GM19328 (cell line): ENCODE measurements around the gene CYP4F11.
"Not testable (repeated sequence)": the region's sequence is repeated elsewhere in the genome, so short reads cannot be mapped to it uniquely, and the experiment has no call there.

ENCODE experiments used
- ATAC-seq: cut with Tn5 transposase; IDR thresholded peaks from one replicate; pipeline ENCODE4 v1.9.1; 2021; ENCODE audit warnings: mild to moderate bottlenecking, moderate library complexity; ENCODE audit not compliant: unreplicated experiment

Gene CYP4F11

GRCh38 chr19:15926484-15926883 is 7.8 kb downstream of the CYP4F11 start:
- ATAC-seq = no peak

DNA sequence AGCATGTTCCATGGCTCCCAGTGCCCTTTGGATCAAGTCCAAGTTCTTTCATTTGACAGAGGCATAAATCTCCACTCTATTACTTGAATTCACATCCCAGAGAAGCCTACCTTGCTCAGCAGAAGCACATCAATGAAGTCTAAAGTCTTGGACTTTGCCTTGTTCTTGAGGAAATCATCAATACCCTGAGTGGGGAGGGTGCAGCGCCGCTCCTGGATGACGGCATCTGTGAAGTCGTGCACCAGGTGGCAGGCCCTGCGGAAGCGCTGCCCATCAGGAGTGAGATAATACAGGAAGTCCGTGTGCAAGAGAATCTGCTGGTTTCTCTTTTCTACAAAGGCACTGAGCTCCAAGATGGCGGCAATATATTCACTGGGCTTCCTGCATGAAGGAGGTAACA is 10.6 kb downstream of the CYP4F11 start:
- ATAC-seq = no peak

GRCh38 chr19:15922021-15922420 is 12.3 kb downstream of the CYP4F11 start:
- ATAC-seq = no peak

GRCh38 chr19:15919243-15919642 is 15.1 kb downstream of the CYP4F11 start:
- no peak for ATAC-seq

- ATAC-seq = no peak
These were observed 19.2 kb downstream of the CYP4F11 start for GRCh38 chr19:15915109-15915508.

- ATAC-seq = no peak
These were observed 20.5 kb downstream of the CYP4F11 start for GRCh38 chr19:15913830-15914229.

DNA sequence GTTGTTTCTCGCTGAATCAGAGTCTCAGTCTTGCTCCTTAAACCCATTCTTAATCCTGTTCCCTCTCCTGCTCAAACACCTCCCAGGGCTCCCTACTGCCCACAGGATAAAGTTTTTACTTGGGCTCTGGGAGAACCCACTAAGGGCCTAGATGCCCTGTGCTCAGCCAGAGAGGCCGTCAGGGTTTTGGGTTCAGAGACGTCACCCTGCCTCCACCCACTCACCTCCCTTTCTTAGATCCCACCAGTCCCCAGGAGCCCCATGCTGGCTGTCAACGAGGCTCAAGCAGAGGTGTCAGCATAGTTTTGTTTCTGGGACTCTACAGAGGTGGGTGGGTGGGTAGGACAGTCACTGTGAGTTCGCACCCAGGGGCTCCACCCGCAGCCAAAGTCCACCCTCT is 20.9 kb downstream of the CYP4F11 start:
- no peak for ATAC-seq

- ATAC-seq = no peak
These were observed 22.6 kb downstream of the CYP4F11 start for GRCh38 chr19:15911599-15912235.

GRCh38 chr19:15905026-15905425 is 29.3 kb downstream of the CYP4F11 start:
- ATAC-seq = no peak

DNA sequence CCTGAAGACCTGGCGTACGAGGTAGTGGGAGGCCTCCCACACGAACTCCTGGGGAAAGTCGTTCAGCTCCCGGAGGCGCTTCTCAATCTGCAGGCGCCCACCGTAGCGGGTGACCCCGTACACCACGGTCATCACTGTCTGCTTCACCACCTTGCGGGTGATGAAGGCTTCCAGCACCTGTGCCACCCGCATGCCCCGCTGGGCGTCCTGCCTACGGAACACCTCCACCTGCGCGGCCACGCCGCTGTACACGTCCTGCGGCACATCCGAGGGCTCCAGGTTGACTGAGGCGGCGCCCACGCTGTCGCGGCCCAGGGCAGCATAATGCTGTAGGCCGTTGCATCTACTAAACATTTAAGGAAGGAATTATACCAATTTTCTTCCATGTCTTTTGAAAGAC is 31.4 kb downstream of the CYP4F11 start:
- ATAC-seq = not testable (repeated sequence)

- ATAC-seq = no peak
These were observed 32.1 kb downstream of the CYP4F11 start for GRCh38 chr19:15902254-15902653.

- no peak for ATAC-seq
These were observed 33.8 kb downstream of the CYP4F11 start for GRCh38 chr19:15900504-15900903.

DNA sequence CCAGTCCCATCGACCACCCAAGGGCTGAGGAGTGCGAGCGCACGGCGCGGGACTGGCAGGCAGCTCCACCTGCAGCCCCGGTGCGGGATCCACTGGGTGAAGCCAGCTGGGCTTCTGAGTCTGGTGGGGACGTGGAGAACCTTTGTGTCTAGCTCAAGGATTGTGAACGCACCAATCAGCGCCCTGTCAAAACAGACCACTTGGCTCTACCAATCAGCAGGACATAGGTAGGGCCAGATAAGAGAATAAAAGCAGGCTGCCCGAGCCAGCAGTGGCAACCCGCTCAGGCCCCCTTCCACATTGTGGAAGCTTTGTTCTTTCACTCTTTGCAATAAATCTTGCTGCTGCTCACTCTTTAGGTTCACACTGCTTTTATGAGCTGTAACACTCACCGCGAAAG is 34.3 kb downstream of the CYP4F11 start:
- not testable (repeated sequence) for ATAC-seq

DNA sequence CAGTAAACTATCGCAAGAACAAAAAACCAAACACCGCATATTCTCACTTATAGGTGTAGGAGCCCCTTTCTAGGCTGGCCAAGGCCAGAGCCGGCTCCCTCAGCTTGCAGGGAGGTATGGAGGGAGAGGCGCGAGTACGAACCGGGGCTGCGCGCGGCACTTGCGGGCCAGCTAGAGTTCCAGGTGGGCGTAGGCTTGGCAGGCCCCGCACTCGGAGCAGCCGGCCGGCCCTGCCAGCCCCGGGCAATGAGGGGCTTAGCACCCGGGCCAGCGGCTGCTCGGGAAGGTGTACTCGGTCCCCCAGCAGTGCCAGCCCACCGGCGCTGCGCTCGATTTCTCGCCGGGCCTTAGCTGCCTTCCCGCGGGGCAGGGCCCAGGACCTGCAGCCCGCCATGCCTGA is 34.8 kb downstream of the CYP4F11 start:
- ATAC-seq = not testable (repeated sequence)

GRCh38 chr19:15897738-15898276 is 36.5 kb downstream of the CYP4F11 start, which contains the start of gene CYP4F2:
Gene CYP4F2 (minus strand): TSS chr19:15898074. CDS start chr19:15897611, 463 bp downstream.
- no peak for ATAC-seq

- no peak for ATAC-seq
These were observed 37.1 kb downstream of the CYP4F11 start for GRCh38 chr19:15897026-15897737.

GRCh38 chr19:15895876-15896430 is 38.4 kb downstream of the CYP4F11 start:
- ATAC-seq = no peak

DNA sequence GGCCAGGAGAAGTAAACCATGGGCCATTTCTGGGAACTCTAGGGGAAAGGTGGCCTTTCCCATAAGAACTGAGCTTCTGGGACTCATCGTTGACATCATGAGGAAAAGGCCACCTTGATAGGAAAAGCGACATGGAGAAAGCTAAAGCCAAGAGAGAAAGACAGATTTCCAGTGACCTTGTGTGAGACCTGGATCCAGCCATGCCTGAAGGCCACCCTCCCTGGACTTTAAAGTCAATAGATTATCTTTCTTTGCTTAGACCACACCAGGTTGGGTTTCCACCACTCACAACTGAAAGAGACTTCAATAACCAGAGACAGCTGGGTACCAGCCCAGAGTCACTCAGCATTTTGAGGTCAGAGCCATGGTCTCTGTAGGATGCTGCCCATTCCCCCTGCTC is 40.0 kb downstream of the CYP4F11 start:
- ATAC-seq = no peak

GRCh38 chr19:15893477-15893876 is 40.9 kb downstream of the CYP4F11 start:
- no peak for ATAC-seq

GRCh38 chr19:15892012-15892411 is 42.3 kb downstream of the CYP4F11 start:
- ATAC-seq = no peak

GRCh38 chr19:15891434-15891833 is 42.9 kb downstream of the CYP4F11 start:
- no peak for ATAC-seq

DNA sequence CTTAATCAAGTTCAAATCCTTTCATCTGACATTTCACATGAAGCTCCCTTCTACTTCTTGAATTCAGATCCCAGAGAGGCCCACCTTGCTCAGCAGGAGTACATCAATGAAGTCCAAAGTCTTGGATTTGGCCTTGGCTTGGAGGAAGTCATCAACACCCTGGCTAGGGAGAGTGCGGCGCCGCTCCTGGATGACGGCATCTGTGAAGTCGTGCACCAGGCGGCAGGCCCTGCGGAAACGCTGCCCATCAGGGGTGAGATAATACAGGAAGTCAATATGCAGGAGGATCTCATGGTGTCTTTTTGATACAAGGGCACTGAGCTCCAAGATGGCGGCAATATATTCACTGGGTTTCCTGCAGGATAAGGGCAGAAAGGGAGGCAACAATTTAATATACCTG is 45.0 kb downstream of the CYP4F11 start:
- ATAC-seq = not testable (repeated sequence)
